Upper lobe of left lung (tissue), 6 donors: Measurements from ENCODE around the gene RAB3D. TPM values are rescaled to one million over a fixed set of nuclear protein-coding genes. Genes with fewer than 3 reads are reported as not detected.
"Not testable (repeated sequence)": the region's sequence is repeated elsewhere in the genome, so short reads cannot be mapped to it uniquely, and the experiment has no call there.

Source experiments
- ATAC-seq, 2 donors: fragments of 200-7000 bp; cut with Tn5 transposase; one replicate each; pipeline ENCODE4 v1.9.1; 2022; ENCODE audit warnings: mild to moderate bottlenecking in 2 of 2, moderate library complexity in 2 of 2; ENCODE audit not compliant: low FRiP score in 2 of 2
- DNase-seq, 2 donors: peaks; one replicate each; pipeline ENCODE4 v3.0.0-alpha.2; 2019 to 2020
- H3K27ac ChIP-seq, 4 donors: fragments of 200-600 bp; sonication (generic); one replicate each; pipeline ENCODE4 v1.5.1; 2016 to 2019
- H3K27me3 ChIP-seq, 4 donors: fragments of 200-600 bp; sonication (generic); one replicate each; pipeline ENCODE4 v1.5.1; 2017 to 2019
- H3K36me3 ChIP-seq, 4 donors: fragments of 200-600 bp; sonication (generic); one replicate each; pipeline ENCODE4 v1.5.1; 2016 to 2019
- H3K4me1 ChIP-seq, 4 donors: fragments of 200-600 bp; sonication (generic); one replicate each; pipeline ENCODE4 v1.5.1; 2018 to 2019
- H3K4me3 ChIP-seq, 4 donors: fragments of 200-600 bp; sonication (generic); one replicate each; pipeline ENCODE4 v1.5.1; 2017 to 2019; ENCODE audit warnings: mild to moderate bottlenecking in 2 of 4, moderate library complexity in 1 of 4
- H3K9me3 ChIP-seq, 4 donors: fragments of 200-600 bp; sonication (generic); one replicate each; pipeline ENCODE4 v1.5.1; 2018 to 2019
- CTCF ChIP-seq, 6 experiments: fragments of 450-650 bp in 4 of 6; fragments of 200-600 bp in 2 of 6; sonication (generic) in 2 of 6; IDR thresholded peaks; one replicate each; pipeline ENCODE4 v1.5.1; 2016 to 2019; ENCODE audit warnings: antibody characterized with exemption in 6 of 6
- EP300 ChIP-seq, 4 donors: sonication (generic); formaldehyde crosslinking; IDR thresholded peaks; one replicate each; pipeline ENCODE4 v1.5.1; 2017; ENCODE audit warnings: antibody characterized with exemption in 4 of 4, control low read depth in 2 of 4
- POLR2A ChIP-seq, 4 donors: fragments of 450-650 bp; IDR thresholded peaks; one replicate each; pipeline ENCODE4 v1.5.1; 2016 to 2017; ENCODE audit warnings: antibody characterized with exemption in 4 of 4, mild to moderate bottlenecking in 2 of 4
- POLR2AphosphoS5 ChIP-seq, 2 donors: sonication (generic); formaldehyde crosslinking; IDR thresholded peaks; one replicate each; pipeline ENCODE4 v1.5.1; 2017; ENCODE audit warnings: antibody characterized with exemption in 2 of 2
- WGBS, 2 donors: methylation state at CpG; one replicate each; pipeline ENCODE4 v1.1.5; 2017 to 2018; 5-methylcytosine and 5-hydroxymethylcytosine counted together
- total RNA-seq, 6 donors: library from RNA; depleted of rRNA in 4 of 6; stranded (reverse); fragments of >200 nt in 4 of 6; gene quantifications; one replicate each; pipeline versions ENCODE4 v1.1.0 to v1.2.1, GENCODE V29; 2016 to 2021
- donor health status: DM: no; HTN: no; CAD: no; lungs with moderate emphysema.
- donor health status: DM: no; HTN: yes; CAD: no; lungs with severe emphysema.

RAB3D gene
- total RNA-seq, 6 donors from 2014 or later, result 22.6 to 59.2 (median 30.7) TPM

GRCh38 chr19:11346104-11346940 lies 6.9 kb upstream of the RAB3D start, which contains the start of the genes CCDC159 and TMEM205:
Gene CCDC159, plus strand, starts transcription at chr19:11346519. Its CDS starts 88 bp downstream, at chr19:11346607.
Gene TMEM205, minus strand, starts transcription at chr19:11346268. Its CDS starts 649 bp downstream, at chr19:11345619.
- Histone ChIP-seq H3K4me1 (peaks cover 23 to 33% (median 27%) of the 10 kb centered on the region in 4 donors), H3K4me3 (peak within 1 kb of the TSS; percentile 67 to 83 (median 76)), H3K27me3 (no peaks in the 10 kb centered on the region), H3K9me3 (peaks cover 0 to 5% (median 1%) of the 10 kb centered on the region in 4 donors), H3K36me3 (peaks cover 0 to 4% (median 2%) of the 10 kb centered on the region in 4 donors), H3K27ac (peak within 1 kb of the TSS; percentile 80 to 91 (median 90))
- DNase-seq (peak; percentile 87 to 98), ATAC-seq (peak; percentile 97)
- WGBS, 2 donors, result 0 to 1% methylated on average over 6 to 47 of the region's 50 CpGs
- TF ChIP-seq POLR2AphosphoS5 (IDR thresholded peaks at IDR 0.05) (peak in 1 of 2 donors; percentile 92), POLR2A (IDR thresholded peaks at IDR 0.05) (peak in 3 of 4 donors; percentile 46 to 84 (median 65)), CTCF (IDR thresholded peaks at IDR 0.05) (peak in 2 of 6 experiments; percentile 6 to 7), EP300 (IDR thresholded peaks at IDR 0.05) (peak in 1 of 4 donors; percentile 83)

GRCh38 chr19:11345122-11345803 lies 5.8 kb upstream of the RAB3D start:
- no peak for TF ChIP-seq POLR2AphosphoS5 (IDR thresholded peaks at IDR 0.05)
- TF ChIP-seq POLR2A (IDR thresholded peaks at IDR 0.05), result no peak
- TF ChIP-seq CTCF (IDR thresholded peaks at IDR 0.05), result no peak
- no peak for TF ChIP-seq EP300 (IDR thresholded peaks at IDR 0.05)
- WGBS, 2 donors, result 46 to 58% methylated on average over 13 to 15 of the region's 15 CpGs
- Histone ChIP-seq H3K36me3 (peaks cover 0 to 4% (median 2%) of the 10 kb centered on the region in 4 donors), H3K4me1 (peaks cover 23 to 36% (median 27%) of the 10 kb centered on the region in 4 donors), H3K27me3 (no peaks in the 10 kb centered on the region), H3K4me3 (peak overlapping the region in 3 of 4 donors; percentile 67 to 83 (median 82)), H3K9me3 (peaks cover 0 to 5% (median 1%) of the 10 kb centered on the region in 4 donors), H3K27ac (peak overlapping the region; percentile 80 to 91 (median 90))
- ATAC-seq (no peak), DNase-seq (no peak)

GRCh38 chr19:11342429-11342828 lies 3.0 kb upstream of the RAB3D start:
- no peak overlapping the region for H3K4me3 ChIP-seq
- no peak overlapping the region for H3K27ac ChIP-seq
- TF ChIP-seq POLR2A (IDR thresholded peaks at IDR 0.05) (no peak), CTCF (IDR thresholded peaks at IDR 0.05) (no peak), EP300 (IDR thresholded peaks at IDR 0.05) (no peak), POLR2AphosphoS5 (IDR thresholded peaks at IDR 0.05) (no peak)
- peaks cover 42 to 59% (median 45%) of the 10 kb centered on the region in 4 donors for H3K4me1 ChIP-seq
- WGBS, 2 donors, result 94 to 95% methylated on average over 3 of the region's 3 CpGs
- ATAC-seq (no peak), DNase-seq (no peak)
- H3K27me3 ChIP-seq, result no peaks in the 10 kb centered on the region
- no peaks in the 10 kb centered on the region for H3K9me3 ChIP-seq
- H3K36me3 ChIP-seq, result peaks cover 0 to 4% (median 2%) of the 10 kb centered on the region in 4 donors

- WGBS, 2 donors, result 82 to 87% methylated on average over 8 of the region's 8 CpGs
- peak overlapping the region in 2 of 4 donors; percentile 70 to 96 for H3K4me3 ChIP-seq
- H3K4me1 ChIP-seq, result peaks cover 31 to 45% (median 33%) of the 10 kb centered on the region in 4 donors
- peaks cover 0 to 27% (median 17%) of the 10 kb centered on the region in 4 donors for H3K36me3 ChIP-seq
- not testable (repeated sequence) for H3K9me3 ChIP-seq, ATAC-seq, DNase-seq, H3K27me3 ChIP-seq
- peak overlapping the region in 3 of 4 donors; percentile 89 to 94 (median 94) for H3K27ac ChIP-seq
These were observed 626 bp upstream of the RAB3D start for GRCh38 chr19:11340099-11340467.
